HCT116 (cell line): ENCODE results near the gene ASMTL. TPM values are rescaled to one million over a fixed set of nuclear protein-coding genes. Genes with fewer than 3 reads are reported as not detected.

Source experiments
- ATAC-seq: fragments of 200-7000 bp; cut with Tn5 transposase; 2 replicates; pipeline ENCODE4 v1.9.1; 2020; ENCODE audit warnings: mild to moderate bottlenecking, moderate library complexity
- BruUV-seq: library from RNA; stranded (reverse); fragments of 400-500 nt; replicated peaks from 2 replicates; lab custom pipeline; 2021; lab: Mats Ljungman, UMichigan
- CTCF ChIA-PET: fragments of 300-600 bp; sonication (Branson Sonifier 250); formaldehyde crosslinking; loops from one replicate; lab custom pipeline; 2021; ENCODE audit warnings: antibody characterized with exemption; lab: Charles Lee
- POLR2A ChIA-PET: fragments of 300-600, 350-600 bp; sonication (Branson Sonifier 250); formaldehyde crosslinking; loops from one replicate; lab custom pipeline; 2021; ENCODE audit warnings: antibody characterized with exemption; lab: Charles Lee
- RAD21 ChIA-PET, 2 experiments: fragments of 300-600 bp; sonication (Branson Sonifier 250); formaldehyde crosslinking; loops; one replicate each; lab custom pipeline; 2023; ENCODE audit warnings: low total read pairs in 2 of 2; ENCODE audit not compliant: uncharacterized antibody in 2 of 2, unreplicated experiment in 2 of 2, low non-redundant PET in 1 of 2; lab: Charles Lee
- DNase-seq: peaks from one replicate; pipeline ENCODE4 v3.0.0-alpha.2; 2010; ENCODE audit warnings: low read depth, low spot score
- H2AFZ ChIP-seq: fragments of 200-600 bp; shearing (Covaris generic), sonication (generic); 2 replicates; pipeline ENCODE4 v1.6.1; 2017; ENCODE audit warnings: low read depth, mixed run types, mixed read lengths, antibody characterized with exemption, low read length; ENCODE audit not compliant: poor library complexity, severe bottlenecking
- H3K27ac ChIP-seq: 2 replicates; pipeline ENCODE4 v1.5.1; 2012; ENCODE audit warnings: low read depth, low read length
- H3K27me3 ChIP-seq: fragments of 200-600 bp; sonication (generic); 2 replicates; pipeline ENCODE4 v1.6.1; 2016; ENCODE audit warnings: mixed run types, low read length, mixed read lengths; ENCODE audit not compliant: insufficient read depth
- H3K36me3 ChIP-seq, 2 experiments: fragments of 200-500 bp in 1 of 2; fragments of 200-600 bp in 1 of 2; sonication (Bioruptor generic) in 1 of 2; sonication (generic) in 1 of 2; 2 replicates each; pipeline versions ENCODE4 v1.5.1 to v1.6.1; 2014 to 2016; ENCODE audit warnings: low read length in 2 of 2, inconsistent platforms in 1 of 2, mixed read lengths in 1 of 2, mixed run types in 1 of 2; ENCODE audit not compliant: insufficient read depth in 2 of 2, control insufficient read depth in 1 of 2
- H3K4me1 ChIP-seq, 2 experiments: fragments of 200-600 bp in 1 of 2; sonication (generic) in 1 of 2; 2 replicates each; pipeline versions ENCODE4 v1.5.1 to v1.6.1; 2012 to 2017; ENCODE audit warnings: low read length in 2 of 2, inconsistent platforms in 1 of 2, mild to moderate bottlenecking in 1 of 2, mixed read lengths in 1 of 2, mixed run types in 1 of 2, moderate library complexity in 1 of 2; ENCODE audit not compliant: insufficient read depth in 2 of 2, control insufficient read depth in 1 of 2
- H3K4me2 ChIP-seq: fragments of 200-600 bp; sonication (generic); 2 replicates; pipeline ENCODE4 v1.6.1; 2017; ENCODE audit warnings: mixed run types, low read length, mixed read lengths
- H3K4me3 ChIP-seq, 2 experiments: fragments of 200-600 bp in 1 of 2; sonication (generic) in 1 of 2; replicated peaks in 1 of 2; 2 replicates each; pipeline ENCODE4 v1.5.1; 2011 to 2016; ENCODE audit warnings: low read length in 2 of 2, control low read depth in 1 of 2, low read depth in 1 of 2, mild to moderate bottlenecking in 1 of 2, mixed read lengths in 1 of 2, mixed run types in 1 of 2
- H3K79me2 ChIP-seq: fragments of 200-600 bp; sonication (generic); 2 replicates; pipeline ENCODE4 v1.6.1; 2017; ENCODE audit warnings: mild to moderate bottlenecking, mixed run types, low read length, moderate library complexity, mixed read lengths; ENCODE audit not compliant: insufficient read depth
- H3K9ac ChIP-seq: fragments of 200-600 bp; sonication (generic); 2 replicates; pipeline ENCODE4 v1.6.1; 2016; ENCODE audit warnings: low read length, mixed read lengths
- H3K9me2 ChIP-seq: fragments of 200-600 bp; sonication (generic), shearing (Covaris generic); 2 replicates; pipeline ENCODE4 v1.6.1; 2017; ENCODE audit warnings: mixed run types, mild to moderate bottlenecking, moderate library complexity; ENCODE audit not compliant: insufficient read depth
- H3K9me3 ChIP-seq, 2 experiments: fragments of 200-500 bp in 1 of 2; fragments of 200-600 bp in 1 of 2; sonication (Bioruptor generic) in 1 of 2; sonication (generic) in 1 of 2; 2 replicates each; pipeline ENCODE4 v1.6.1; 2014 to 2017; ENCODE audit warnings: low read length in 2 of 2, mixed read lengths in 2 of 2, inconsistent platforms in 1 of 2, low read depth in 1 of 2, mild to moderate bottlenecking in 1 of 2, mixed run types in 1 of 2, moderate library complexity in 1 of 2; ENCODE audit not compliant: control insufficient read depth in 1 of 2, insufficient read depth in 1 of 2
- H4K20me1 ChIP-seq: fragments of 200-600 bp; sonication (generic), shearing (Covaris generic); 2 replicates; pipeline ENCODE4 v1.6.1; 2017; ENCODE audit warnings: mixed run types, mild to moderate bottlenecking, moderate library complexity; ENCODE audit not compliant: insufficient read depth
- CEBPB ChIP-seq: IDR thresholded peaks from 2 replicates; pipeline ENCODE4 v1.6.1; 2012; ENCODE audit warnings: low read depth
- EGR1 ChIP-seq: IDR thresholded peaks from 2 replicates; pipeline ENCODE4 v1.6.1; 2012; ENCODE audit warnings: low read depth
- EZH2 ChIP-seq: fragments of 200-600 bp; sonication (generic); IDR thresholded peaks from 2 replicates; pipeline ENCODE4 v1.6.1; 2017; ENCODE audit warnings: antibody characterized with exemption, mixed run types
- EZH2phosphoT487 ChIP-seq: fragments of 200-600 bp; IDR thresholded peaks from 2 replicates; pipeline ENCODE4 v1.6.1; 2018; ENCODE audit warnings: antibody characterized with exemption, borderline replicate concordance
- POLR2A ChIP-seq: IDR thresholded peaks from 2 replicates; pipeline ENCODE4 v1.7.0; 2011; ENCODE audit warnings: borderline replicate concordance; ENCODE audit not compliant: insufficient read depth, insufficient read length; ENCODE audit errors: extremely low read depth
- POLR2AphosphoS5 ChIP-seq: IDR thresholded peaks from 2 replicates; pipeline ENCODE4 v1.6.1; 2011; ENCODE audit warnings: mild to moderate bottlenecking, low read depth, low read length, moderate library complexity
- REST ChIP-seq: IDR thresholded peaks from 2 replicates; pipeline ENCODE4 v1.6.1; 2012; ENCODE audit warnings: low read depth
- SP1 ChIP-seq: IDR thresholded peaks from 2 replicates; pipeline ENCODE4 v1.6.1; 2012; ENCODE audit warnings: low read depth
- SRF ChIP-seq: IDR thresholded peaks from 2 replicates; pipeline ENCODE4 v1.6.1; 2012; ENCODE audit warnings: low read depth
- TCF7L2 ChIP-seq: IDR thresholded peaks from 2 replicates; pipeline ENCODE4 v1.7.0; 2011; ENCODE audit warnings: borderline replicate concordance, inconsistent platforms; ENCODE audit not compliant: insufficient read depth, insufficient read length; ENCODE audit errors: extremely low read depth
- ZFX ChIP-seq: fragments of 450-650 bp; IDR thresholded peaks from 2 replicates; pipeline ENCODE4 v1.6.1; 2017
- ZNF274 ChIP-seq: fragments of 200-500 bp; sonication (Bioruptor generic); IDR thresholded peaks from 2 replicates; pipeline ENCODE4 v1.6.1; 2014; ENCODE audit warnings: mild to moderate bottlenecking, low read depth, low read length, inconsistent platforms
- intact Hi-C: fragments of 100-400 bp; cut with micrococcal nuclease; formaldehyde crosslinking; loops from 2 replicates; pipeline ENCODE4 v1.10.0; 2022
- total RNA-seq: library from RNA; stranded (reverse); gene quantifications from one replicate; pipeline ENCODE4 v1.2.1, GENCODE V29; 2021; ENCODE audit not compliant: unreplicated experiment

Gene ASMTL
- total RNA-seq, 1 experiment from 2014 or later = 59.6 TPM

- no peak for TF ChIP-seq REST
- TF ChIP-seq EZH2phosphoT487 = no peak
- no peak for TF ChIP-seq ZNF274
- no peak for TF ChIP-seq SRF
- TF ChIP-seq POLR2A = no peak
- TF ChIP-seq SP1 = no peak
- no peak for TF ChIP-seq EZH2
- no peak for TF ChIP-seq EGR1
- no peak for TF ChIP-seq ZFX
- no peak for TF ChIP-seq CEBPB
- TF ChIP-seq TCF7L2 = no peak
Observed at GRCh38 chrX:1451661-1452515, 821 bp downstream of the ASMTL start (continued).

GRCh38 chrX:1451251-1451660 is 1.5 kb downstream of the ASMTL start:
- peak overlapping the region; percentile 93; the same call in 1 of the 2 replicates for H3K9ac ChIP-seq
- peak overlapping the region; percentile 72 for H3K4me2 ChIP-seq

More at GRCh38 chrX:1451251-1451660, 1.5 kb downstream of the ASMTL start:
- Histone ChIP-seq H4K20me1 (no peaks in the 10 kb centered on the region), H3K27me3 (no peaks in the 10 kb centered on the region), H3K27ac (no peak overlapping the region; the same call in 1 of the 2 replicates), H3K4me3 (peak overlapping the region; percentile 82 to 83), H3K36me3 (peaks cover 0 to 15% of the 10 kb centered on the region in 2 experiments; a peak in 1 of 4 replicates), H3K4me1 (peaks cover 0 to 8% of the 10 kb centered on the region in 2 experiments; a peak in 1 of 4 replicates), H3K9me2 (no peaks in the 10 kb centered on the region), H3K79me2 (peaks cover 59% of the 10 kb centered on the region), H2AFZ (no peak overlapping the region), H3K9me3 (no peaks in the 10 kb centered on the region; a peak in 1 of 4 replicates)
- POLR2A ChIA-PET = no interaction called here
- RAD21 ChIA-PET = no interaction called here
- intact Hi-C loops = loop anchor here (5.0 to 10.0 kb wide), 5 partner anchors 131 to 1176 kb away; no protein-coding TSS in a partner anchor
- TF ChIP-seq REST = no peak
- no peak for TF ChIP-seq EZH2
- no peak for TF ChIP-seq SP1
- TF ChIP-seq ZNF274 = no peak
- no peak for TF ChIP-seq POLR2A
- TF ChIP-seq EZH2phosphoT487 = no peak
- no peak for TF ChIP-seq CEBPB
- no peak for TF ChIP-seq POLR2AphosphoS5
- ATAC-seq = no peak
- no peak for DNase-seq
- CTCF ChIA-PET = no interaction called here
- no TSS peak for BruUV-seq
